ENCODE data around the gene FREY1.

Gene FREY1, protein sequence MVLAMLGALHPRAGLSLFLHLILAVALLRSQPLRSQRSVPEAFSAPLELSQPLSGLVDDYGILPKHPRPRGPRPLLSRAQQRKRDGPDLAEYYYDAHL

DNA sequence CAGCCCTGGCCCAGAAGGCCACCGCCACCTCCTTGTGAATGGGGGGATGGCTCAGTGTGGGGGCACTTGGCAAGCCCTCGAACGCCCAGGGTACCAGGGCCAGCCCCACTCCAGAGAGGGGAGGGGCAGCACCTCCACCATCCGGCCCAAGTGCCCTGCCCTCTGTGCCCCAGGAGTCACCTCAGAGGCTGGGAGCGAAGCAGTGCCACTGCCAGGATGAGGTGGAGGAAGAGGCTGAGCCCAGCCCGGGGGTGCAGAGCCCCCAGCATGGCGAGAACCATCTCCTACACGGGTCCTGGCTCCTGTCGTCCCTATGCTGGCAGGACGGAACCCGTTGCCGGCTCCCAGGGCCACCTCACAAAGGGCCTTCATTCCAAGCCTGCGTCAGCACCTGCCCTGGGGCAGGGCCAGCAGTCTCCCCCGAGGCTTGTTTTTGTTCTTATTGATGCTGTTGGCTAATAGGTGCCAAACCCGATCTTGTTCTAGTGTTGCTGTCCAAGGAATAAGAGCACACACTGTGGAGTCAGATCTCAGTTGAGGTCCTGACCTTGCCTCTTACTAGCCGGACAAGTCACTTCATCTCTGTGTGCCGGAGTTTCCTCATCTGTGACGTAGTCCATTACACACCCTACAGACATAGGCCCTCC is at the start of gene FREY1:
Gene FREY1 (minus strand): TSS at position 307 of the 647 bp plus-strand sequence. CDS start 26 bp downstream, at position 281.
- DNase-seq = no peak

DNA sequence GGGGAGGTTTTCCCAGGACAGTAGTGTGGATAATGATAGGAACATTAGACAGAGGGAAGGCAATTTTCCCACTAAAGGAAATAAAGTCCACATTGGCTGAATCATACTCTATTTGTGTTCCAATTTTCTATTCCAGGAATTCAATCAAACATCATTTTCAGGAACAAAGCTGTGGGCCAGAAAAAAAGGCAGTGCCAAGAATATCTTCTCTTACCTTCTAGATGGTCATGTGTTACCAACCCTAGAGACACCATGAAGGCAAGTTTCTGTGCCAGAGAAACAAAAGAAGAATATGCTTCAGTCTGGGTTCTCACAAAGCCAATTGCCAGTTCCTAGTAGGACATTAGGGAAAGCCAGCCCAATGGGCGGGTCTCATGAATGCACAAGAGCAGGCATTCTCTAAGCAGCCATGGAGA is 42.9 kb upstream of the FREY1 start:
- no peak for DNase-seq

DNA sequence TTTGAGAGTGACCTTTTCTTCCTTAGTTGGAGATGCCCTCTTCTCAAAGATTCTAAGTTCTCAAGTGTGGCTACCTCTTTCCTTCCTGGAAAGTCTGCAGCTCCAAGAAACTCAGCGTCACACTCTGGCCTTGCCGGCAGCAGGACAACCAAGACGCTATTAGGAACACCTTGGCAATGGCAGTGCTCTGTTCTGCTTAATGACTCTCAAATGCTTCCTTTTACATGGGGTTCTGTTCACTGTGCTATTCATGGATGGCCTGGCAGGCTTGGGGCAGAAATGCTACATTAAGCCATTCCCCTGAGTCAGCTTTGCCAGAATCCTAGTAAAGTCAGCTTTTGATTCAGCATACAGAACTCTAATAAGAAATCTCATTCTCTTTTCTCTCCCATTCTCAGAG is 41.3 kb upstream of the FREY1 start:
- no peak for DNase-seq

DNA sequence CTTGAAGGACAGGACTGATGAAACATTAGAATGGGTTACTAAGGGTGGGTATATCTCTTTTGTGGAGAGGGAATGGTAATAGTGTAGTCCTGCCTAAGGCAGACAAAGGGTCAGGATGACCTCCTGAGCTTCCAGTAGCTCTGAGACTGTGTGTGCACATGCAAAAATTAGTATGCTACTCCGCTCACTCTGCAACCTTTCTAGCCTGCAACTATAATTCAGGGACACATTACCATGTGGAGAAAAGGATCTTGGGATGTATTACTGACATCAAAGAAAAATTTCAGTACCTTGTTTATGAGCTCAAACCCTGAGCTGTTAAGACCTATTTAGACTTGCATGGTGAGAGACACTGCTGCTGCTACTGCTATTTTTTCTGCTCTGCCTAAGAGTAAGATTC is 40.8 kb upstream of the FREY1 start:
- no peak for DNase-seq

DNA sequence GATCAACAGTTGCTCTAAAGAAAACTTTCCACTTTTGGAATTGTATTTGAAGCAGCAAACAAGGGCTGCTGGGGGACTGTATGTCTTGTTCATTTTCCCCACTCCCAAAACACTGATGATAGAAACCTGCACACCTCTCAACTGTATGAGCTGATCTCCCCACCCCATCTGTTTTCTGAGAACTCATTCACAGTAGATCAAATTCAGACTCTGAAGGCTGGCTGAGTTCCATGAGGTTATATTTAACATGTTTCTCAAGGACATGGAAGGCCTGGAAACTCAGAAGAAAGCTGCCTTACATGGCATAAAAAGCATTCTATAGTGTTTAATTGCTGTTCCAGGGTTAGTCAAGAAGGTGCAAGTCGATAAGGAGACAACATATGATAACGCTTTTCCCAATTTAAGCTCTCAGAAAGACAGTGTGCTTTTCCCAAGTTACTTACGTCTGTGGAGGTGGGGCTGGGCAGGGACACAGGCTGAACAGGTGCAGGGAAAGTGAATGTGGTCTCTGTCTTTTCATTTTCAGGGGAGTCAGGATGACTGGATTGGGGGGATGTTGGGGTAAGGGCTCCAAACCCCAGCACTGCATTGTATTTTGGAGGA is 38.4 kb upstream of the FREY1 start:
- no peak for DNase-seq

DNA sequence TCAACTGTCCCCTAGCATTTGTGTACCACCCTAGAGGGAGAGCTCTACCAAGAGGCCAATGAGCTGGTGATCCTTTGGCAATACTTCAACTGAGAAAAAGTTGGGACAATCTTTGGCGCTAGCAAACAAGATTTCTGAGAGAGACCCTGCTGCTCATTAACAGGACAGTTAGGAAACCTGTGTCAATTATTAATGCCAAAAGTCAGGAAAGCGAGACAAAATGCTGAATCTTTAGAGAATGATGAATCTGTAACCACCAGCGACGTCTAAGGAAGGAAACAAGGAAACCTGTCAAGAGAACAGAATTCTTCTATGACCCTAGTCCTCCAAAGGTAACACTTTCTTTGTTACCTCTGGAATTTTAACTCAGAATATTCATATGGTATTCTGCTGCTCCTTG is 35.3 kb upstream of the FREY1 start:
- DNase-seq = no peak

DNA sequence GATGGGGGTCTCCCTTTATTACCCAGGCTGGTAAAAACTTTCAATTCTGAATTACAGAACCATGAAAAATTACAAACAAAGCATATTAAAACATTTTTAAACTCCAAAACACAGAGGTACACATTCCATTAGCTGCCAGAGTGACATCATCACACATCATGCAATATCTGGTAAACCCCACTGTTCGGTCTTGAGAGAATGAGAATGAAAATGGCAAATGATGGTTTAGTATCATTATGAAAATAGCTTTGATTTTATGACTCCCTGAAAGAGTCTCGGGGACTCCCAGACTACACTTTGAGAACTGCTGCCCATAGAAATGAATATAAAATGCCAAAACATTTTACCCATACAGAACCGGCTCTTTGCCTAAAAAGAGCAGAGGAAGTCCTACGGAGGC is 34.2 kb upstream of the FREY1 start:
- no peak for DNase-seq

DNA sequence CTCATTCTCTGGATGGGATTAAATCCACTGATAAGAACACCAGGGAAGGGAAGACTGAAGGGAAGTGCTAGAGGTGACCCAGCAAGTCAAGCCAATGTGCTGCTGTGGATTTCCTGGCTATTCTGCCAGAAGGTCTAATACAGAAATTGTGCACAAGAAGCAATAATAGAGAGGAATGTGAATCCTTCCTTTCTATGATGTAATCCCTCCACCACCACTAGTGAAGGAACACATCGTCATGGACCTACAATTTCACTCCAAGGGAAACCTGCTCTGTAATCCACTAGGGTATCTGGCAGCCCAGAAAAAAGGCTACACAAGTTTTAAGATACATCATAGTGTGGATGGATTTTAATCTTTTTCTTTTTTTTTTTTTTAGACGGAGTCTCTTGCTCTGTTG is 32.8 kb upstream of the FREY1 start:
- no peak for DNase-seq

DNA sequence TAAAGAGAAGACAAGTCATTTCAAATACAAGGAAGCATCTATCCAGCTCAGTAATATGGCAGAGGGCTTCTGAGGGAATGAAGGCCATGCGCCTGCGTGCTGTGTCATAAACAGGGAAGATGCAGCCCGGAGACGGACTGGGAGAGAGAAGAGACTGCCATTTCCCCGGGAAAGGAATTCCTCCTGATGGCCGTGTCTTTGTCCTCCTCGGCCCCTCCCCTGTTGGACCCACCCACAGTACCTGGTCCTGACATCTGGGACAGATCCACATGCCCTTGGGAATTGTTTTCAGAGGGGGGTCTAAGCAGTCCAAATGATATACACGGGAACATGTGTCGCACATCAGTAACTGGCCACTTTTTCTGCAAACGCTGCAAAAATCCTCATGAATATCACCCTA is 30.8 kb upstream of the FREY1 start:
- DNase-seq = no peak

DNA sequence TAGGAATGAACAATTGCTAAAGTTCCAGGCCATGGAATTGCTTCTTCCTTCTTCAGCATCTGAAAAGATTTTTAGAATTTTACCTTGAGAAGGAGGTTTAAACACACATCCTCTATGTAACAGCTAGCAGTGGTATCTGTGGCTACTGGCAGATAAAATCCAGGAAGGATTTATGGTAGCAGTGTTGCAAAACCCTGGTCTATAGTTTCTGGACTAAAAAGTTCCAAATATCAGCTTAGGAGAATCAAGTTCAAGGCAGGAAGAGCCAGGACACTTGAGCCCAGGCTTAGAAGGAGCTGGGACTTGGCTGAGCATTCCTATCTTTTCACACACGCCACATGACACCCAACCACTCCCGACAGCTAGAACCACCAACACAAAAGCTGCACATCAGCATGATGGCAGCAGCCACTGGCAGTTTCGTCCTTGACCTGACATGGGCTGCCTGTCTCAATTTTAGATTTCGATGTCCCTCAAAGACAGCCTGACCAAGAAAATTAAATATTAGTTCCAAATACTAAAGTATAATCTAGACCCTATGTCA is 29.5 kb upstream of the FREY1 start:
- DNase-seq = no peak

DNA sequence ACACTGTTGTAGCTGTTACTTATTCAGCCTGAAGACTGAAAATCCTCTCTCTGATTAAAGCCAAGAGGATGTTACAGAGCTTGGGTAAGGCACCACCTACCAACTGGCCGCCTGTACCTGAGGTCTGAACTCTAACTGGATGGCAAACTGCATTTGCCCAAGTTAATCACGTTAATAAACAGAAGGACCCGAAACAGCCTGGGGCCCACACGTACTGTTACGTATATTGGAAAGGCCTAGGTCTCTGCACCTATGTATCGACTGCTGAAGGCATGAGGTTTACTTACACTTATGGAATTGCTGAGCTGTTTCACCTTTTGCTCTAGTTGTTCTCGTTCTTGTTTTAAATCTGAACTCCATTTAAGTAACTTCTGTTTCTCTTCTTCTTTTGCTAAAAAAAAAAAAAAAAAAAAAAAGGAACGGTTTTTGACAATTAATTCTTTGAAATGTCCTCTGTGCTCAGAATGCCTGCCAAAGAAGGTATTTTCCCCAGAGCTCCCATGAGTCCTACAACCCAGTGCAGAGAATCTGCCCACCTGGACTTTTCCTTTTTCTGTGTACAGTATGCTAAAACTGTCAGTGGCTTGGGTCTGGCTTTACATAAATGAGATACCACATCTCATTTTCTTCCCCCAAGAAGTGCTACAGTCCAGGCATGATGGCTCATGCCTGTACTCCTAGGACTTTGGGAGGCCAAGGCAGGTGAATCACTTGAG is 28.4 kb upstream of the FREY1 start:
- DNase-seq = no peak

DNA sequence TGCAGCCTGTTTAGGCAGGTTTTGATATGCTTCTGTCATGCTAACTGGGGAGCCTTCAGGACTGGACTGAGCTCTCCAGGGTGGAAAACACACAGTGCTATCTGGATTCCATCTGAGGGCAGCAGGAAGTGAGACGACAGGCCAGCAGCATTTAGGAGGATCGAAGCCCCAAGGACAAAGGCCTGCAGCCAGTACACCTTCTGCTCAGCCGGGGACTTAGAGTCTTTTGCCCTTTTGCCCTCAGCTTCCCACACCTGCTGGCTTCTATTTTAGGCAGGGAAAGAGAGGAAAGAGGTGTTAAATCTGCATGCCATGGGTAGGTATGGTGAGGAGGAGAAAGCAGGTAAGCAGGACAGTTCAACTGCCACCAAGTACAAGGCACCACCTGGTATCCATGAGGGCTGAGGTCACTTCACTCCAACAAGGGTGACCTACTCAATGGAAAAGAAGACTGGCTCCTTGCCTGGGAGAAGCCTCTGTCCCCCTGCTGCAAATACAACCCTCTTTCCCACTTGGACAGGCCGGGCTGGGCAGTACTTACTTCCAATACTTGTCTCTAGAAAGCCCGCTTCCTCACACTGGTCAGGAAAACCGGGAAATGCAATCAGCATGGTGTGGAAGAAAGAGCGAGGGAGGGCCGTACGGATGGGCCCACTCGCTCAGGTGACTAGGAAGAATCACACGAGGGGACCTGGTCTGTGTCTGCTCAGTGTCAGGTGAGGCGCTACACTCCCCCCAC is 27.7 kb upstream of the FREY1 start:
- no peak for DNase-seq

DNA sequence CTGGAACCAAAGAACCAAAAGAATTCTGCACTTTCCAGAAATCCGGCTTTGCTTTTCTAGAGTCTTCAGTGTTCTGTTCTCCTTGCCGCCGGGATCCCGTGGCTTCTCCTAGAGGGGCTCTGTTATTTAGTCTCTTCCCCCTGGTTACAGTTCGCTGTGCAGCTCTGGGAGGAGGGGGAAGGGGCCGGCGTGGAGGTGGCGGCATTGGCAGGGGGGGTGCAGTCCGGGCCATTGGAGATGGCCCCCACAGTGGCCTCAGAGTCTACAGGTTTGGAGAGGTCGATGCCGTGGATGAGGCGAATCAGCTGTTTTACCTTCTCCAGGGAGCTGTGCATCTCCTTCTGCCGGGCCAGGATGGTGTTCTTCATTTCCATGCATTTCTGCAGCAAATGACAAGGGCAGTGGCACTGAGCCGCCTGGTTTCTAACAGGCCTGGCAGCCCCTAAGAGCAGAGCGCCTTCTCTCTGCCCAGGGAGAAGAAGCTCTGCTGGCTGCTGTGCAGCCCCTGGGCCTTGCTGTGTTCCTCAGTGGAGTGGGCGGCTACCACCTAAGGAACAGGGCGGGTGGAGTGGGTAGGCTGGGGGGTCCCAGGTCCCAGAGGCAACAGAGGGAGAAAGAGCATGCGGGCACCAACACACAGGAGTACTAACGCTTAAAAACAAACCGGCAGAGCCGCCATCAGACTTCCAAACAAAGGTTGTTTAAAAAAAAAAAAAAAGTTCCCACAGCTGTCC is 26.9 kb upstream of the FREY1 start:
- no peak for DNase-seq

DNA sequence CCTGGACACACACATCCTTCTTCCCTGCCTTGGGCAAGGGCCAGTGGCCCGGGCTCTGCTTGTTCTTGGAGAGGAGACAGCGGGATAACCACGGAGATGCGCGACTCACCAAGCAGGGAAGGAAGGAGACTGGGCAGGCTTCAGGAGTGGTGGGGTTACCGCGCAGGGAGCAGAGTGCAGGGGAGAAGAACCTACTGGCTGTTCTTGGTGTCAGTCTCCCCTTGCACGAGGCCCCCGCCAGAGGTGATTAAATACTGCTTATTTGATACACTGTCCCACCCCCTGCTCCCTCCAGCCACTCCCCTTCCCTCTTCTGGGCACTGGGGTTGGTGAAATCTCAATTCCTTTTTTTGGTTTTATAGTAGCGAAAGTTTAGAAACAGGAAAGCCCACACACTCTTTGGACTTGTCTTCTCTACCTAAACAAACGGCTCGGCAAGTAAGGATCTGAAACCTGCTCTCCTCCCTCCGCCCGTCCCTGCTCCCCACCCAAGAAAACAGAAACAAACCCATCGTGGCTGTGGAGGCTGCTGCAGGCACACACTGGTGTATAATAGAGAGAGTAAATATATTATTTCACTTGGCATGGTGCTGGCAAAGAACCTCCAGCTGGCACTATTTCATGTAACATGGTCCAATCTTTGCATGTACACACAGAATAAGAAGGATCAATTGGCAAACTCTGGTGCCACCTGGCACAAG is 26.2 kb upstream of the FREY1 start:
- DNase-seq = no peak

DNA sequence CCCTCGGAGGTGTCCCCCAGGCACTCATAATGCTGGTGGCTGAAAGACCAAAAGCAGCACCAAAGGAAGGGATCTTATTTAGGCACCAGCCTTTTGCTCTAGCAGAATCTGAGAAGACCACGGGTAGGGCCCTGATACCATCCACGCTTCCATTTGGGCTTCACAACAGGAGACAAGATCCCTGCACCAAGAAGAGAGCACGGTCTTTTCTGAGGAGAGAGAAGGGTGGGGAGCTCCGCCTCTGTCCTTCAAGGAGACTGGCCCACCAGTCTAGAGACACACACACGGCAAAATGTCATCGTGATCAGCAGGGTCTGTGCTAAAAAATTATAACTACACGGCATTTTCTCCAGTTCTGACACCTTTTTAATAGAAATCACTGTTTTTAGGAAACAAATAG is 25.1 kb upstream of the FREY1 start:
- no peak for DNase-seq

DNA sequence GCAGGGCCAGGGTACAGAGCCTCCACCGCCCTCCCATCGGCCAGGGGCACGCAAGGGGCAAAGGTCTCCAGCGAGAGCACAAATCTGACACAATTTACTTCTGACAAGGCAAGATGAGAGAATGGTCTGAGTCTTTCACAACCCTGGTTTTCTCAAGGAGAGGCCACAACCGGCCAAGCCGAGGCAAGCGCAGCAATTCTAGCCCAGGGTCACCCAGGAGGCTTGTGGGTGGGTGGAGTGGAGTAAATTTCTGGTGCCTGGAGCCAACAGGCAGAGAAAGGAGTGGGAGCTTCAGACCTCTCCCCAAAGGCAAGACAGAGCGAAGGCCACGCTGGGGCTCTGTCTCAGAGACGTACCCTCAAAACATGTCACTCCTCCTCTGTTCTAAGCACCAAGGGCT is 24.7 kb upstream of the FREY1 start:
- no peak for DNase-seq

DNA sequence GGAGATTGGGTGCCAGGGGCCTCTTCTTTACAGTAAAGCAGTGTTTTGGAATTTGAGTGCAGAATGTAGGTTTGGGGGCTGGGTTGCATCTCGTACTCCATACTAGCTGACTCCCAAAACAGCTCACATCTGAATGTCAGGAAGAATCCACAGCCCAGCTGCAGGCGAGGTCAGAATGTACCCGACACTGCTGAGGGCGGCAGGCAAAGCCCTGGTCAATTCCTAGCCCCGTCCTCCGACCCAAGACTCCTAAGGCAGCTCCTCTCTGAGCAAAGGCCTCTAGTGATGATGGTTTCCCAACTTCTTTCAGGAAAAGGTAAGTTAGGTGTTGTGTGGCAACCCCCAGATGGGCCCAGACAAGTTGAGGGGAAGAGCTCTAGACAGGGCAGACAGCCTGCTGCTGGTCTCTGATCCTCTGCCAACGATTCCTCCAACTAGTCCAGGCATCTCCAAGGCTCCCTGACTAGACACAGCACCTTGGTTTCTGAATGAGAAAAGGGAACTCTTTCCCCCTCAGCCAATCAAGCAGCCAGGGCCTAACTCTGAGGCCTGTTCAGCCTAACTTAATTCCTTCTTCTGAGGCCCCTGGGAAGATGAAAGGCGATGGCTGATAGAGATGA is 24.0 kb upstream of the FREY1 start:
- no peak for DNase-seq

DNA sequence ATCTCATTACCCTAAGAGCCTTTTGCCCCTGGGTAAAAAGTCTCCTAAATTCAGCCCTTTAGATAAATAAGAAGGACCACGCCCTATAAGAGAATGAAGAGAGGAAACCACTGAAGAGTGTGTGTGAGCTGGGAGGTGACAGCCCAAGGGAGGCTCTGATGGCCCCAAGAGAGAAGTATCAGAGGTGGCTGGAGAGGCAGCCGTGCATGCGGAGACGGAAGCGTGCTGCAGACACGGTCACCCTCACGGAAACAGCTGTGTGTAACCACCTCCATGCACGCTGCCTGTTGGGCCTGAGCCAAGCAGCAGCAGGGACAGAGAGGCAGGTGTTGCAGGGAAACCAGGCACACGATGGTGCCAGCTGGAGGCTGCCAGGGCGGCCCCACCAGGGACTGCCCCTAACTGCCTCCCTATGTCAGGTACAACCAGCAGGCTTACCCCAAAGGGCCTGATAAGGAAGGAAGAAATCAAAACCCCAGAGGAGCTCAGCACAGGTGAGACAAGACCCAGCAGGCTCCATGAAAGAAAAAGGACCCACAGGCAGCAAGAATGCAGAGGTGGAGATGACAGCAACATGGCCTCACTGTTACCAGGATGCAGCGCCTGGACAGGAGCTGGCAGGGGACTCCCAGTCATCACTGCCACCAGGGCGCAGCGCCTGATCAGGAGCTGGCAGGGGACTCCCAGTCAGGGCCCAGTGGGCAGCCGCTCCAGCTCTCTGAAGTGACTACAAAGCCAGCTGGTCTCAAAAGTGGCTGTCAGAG is 23.1 kb upstream of the FREY1 start:
- DNase-seq = no peak

DNA sequence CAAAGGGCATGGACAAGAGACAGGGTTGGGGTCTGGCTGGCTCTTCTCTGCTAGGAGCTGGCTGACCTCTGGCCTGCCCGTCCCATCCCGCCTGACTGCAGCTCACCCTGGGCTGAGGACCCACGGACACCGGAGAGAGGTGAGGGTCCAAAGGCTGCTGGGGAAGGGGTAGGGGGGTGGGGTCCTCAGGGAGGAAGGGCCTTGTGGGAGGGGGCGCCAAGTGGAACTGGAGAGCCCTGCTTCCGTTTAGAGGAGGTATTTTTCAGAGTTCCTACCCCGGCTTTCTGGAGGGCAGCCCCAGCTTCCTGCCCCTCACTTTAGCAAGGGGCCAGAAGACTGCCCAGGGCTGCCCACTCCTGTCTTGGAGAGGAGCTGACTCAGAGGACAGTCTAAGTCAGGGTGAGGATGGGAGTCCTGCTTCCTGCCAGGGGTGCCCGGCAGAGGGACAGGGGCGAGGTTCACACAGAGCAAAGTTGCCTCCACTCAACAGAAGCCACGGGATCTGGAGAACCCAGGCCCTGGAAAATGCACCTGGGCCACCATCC is 22.5 kb upstream of the FREY1 start:
- DNase-seq = no peak

DNA sequence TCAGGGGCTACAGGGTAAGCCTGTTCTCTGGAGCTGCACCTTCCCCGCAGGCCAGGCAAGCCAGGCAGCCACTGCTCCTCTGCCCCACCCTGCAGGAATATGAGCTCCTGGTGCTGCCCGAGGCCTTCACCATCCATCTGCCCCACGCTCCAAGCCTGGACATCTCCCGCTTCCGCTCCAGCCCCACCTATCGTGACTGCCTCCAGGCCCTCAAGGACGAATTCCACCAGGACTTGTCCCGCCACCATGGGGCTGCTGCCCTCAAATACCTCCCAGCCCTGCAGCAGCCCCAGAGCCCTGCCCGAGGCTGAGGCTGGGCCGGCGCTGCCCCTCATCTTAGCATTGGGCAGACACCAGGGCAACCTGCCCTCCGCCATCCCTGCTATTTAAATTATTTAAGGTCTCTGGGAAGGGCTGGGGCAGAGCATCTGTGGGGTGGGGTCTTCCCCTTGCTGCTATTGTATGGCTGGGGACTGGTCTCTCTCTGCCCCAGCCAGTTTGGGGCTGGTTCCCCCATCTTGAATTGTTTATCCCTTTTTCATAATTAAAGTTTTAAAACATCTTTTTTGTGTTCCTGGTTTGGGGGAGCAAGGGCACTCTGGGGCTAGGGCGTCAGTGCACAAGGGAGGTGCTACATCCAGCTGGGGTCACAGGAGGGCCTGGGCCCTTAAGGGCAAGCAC is 21.6 kb upstream of the FREY1 start:
- DNase-seq = no peak

All from cortex of kidney (tissue), 1 donor.